ENCODE measurements around the gene MPDZ.

GRCh38 chr9:13089666-13090065 lies 189.8 kb downstream of the MPDZ start:
- TF ChIP-seq CTCF (IDR thresholded peaks at IDR 0.05): no peak
- no peak for TF ChIP-seq POLR2A (IDR thresholded peaks at IDR 0.05)
